NCI-H1417 treated with DMSO at 0.1 percent for 48 hours (cell line): ENCODE data around the gene ICAM5.

Experiments used
- DNase-seq: peaks from one replicate; lab custom pipeline; 2025; lab: John Stamatoyannopoulos, UW

ICAM5 gene

GRCh38 chr19:10344780-10345179, 55.0 kb downstream of the ICAM5 start:
- DNase-seq, result no peak
